Forelimb muscle (tissue), 1 donor: ENCODE data around the gene SDCBP2. TPM values are rescaled to one million over a fixed set of nuclear protein-coding genes. Genes with fewer than 3 reads are reported as not detected.

Source experiments
- DNase-seq: peaks from one replicate; pipeline ENCODE4 v3.0.0-alpha.2; 2013; ENCODE audit warnings: low read depth
- polyA plus RNA-seq: library from polyadenylated mRNA; unstranded; fragments of 120-200 nt; gene quantifications from one replicate; pipeline ENCODE4 v1.2.1, GENCODE V29; 2013; ENCODE audit not compliant: insufficient read length

The SDCBP2 gene
- polyA plus RNA-seq, 1 donor = 1.5 TPM

DNA sequence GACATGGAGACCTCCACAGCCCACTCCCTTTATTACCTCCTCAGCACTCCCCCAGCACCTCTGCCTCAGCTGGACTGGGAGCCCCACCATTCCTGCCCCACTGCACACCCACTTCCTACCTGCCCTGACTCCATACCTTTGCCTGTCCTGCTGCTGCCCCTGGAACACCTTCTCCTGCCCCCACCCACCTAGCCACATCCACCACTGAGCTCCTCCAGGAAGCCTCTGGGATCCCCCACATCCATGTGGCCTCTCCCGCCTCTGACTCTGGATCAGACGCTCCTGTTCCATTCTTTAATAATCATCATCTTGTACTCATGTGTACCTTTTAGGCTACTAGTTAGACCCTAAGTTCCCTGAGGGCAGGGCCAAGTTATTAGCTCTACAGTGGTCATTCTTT lies 2.2 kb upstream of the SDCBP2 start:
- DNase-seq = no peak

DNA sequence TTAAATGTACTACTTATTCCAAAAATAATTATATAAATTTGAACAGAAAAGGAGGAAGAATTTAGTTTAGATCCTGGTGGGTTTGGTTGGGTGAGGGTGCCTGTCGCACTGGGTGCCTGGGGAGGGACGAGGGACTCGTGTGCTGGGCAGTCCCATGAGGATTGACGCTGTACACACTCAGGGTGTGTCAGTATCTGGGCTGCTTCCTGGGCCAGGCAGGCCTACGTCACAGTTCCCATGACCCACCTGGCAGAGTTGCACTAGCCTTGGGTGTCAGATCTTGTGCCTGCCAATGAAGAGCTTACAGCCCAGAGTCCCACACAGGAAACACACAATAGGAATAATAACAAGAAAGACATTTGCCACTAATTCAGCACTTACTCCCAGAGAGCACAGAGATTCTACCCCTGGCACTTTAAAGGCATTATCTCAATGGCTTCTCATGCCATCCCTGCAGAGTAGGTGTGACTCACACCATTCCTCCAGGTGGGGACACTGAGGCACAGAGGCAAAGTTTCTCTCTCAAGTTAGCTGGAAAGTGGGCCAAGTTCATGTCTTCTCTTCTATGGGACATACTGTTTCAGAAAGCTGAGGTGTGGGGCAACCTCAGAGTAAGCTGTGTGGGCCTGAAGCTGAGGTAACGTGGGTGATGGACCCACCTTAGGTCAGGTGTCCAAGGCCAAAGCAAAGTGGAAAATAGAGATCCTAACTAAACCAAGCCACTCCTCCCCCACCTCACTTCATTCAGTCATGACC lies 1.3 kb upstream of the SDCBP2 start:
- no peak for DNase-seq

DNA sequence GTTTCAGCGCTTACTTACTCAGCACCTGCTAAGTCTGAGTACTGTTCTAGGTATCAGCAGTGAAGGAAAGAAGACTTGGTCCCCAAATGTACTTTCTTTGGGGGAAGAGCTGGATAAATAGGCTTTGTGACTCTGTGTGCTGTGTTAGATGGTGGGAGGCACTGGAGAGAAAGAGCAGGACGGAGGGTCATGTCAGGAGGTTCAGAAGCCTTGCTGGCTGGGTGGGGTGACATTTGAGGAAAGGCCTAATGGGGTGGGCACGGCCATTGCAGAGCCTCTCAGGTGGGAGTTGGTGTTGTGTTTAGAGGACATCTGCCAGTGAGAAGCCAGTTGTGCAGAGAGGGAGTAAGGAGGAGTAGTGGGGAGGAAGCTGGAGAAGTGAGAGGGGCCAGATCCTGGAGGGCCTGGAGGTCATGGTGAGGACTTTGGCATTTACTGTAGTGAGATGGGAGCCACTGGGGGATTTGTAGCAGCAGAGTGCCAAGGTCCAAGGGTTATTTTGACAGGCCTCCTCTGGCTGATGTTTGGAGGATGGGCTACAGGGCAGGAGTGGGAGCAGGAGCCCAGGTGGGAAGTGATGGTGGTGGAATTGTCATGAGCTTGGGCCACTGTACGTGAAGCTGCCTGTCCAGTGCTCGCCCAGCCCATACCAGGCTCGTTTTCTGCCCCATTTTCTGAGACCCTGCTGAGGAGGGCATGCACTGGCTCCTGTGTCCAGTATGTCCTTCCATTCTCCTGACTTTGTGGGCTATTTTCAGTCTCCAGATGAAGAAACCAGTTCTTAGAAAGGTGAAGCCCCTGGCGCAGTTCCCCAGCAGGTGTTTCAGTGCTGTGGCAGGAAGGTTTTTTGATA lies 886 bp downstream of the SDCBP2 start:
- no peak for DNase-seq

DNA sequence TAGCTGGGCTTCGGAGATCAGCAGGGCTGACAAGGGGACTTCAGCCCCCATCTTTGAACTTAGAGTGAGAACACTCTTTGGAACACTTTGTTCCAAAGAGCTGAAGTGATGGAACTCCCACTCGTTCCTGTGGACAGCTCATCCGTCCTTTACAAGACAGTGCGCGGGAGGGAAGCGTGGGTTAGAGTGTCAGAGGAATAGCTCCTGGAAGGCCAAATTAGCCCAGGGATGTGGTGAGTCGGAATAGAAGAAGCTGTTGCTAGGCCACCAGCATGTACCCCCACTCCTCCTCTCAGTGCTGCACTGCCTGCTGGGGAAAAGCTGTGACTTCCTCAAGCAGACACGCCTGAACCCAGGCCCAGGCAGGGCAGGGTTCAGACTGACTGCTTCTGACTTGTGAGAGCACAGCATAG lies 1.7 kb downstream of the SDCBP2 start:
- no peak for DNase-seq

DNA sequence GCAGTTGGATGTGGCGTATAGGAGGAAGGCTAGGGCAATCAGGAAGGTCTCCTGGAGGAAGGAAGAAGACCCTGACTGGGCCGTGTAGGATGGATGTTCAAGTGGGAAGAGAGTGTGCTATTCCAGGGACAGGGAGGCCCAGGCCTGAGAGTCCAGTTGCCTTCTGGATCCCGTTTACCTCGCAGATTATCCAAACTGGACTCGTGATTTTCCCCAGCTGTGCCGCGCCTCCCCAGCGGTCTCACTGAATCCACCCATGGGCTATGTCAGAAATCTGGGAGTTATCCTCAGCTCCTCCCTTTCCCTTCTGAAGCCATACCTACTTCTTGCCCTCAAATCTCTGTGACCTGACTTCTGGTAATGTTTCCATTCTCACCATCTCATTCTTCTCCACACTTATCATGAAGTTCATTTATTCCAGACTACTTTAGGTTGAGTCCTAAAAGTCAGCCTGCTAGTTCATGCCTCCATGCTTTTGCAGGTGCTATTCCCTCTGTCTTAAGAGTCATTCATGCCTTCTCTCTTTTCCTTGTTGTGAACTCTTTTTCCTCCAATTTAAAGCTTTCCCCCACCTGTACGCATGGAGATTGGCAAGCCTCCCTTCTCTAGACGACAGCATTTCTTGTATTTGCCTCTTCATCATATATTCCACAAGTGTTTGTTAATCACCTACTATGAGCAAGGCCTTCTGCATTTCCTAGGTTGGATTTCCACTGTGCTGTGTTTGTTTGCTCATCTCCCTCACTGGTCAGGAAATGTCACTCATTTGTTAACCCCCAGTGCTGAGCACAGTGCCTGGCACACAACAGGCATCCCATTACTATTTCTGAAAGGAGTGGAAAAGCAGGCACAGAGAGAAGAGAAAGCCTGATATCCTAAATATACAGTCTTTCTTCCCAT lies 2.7 kb downstream of the SDCBP2 start:
- no peak for DNase-seq

DNA sequence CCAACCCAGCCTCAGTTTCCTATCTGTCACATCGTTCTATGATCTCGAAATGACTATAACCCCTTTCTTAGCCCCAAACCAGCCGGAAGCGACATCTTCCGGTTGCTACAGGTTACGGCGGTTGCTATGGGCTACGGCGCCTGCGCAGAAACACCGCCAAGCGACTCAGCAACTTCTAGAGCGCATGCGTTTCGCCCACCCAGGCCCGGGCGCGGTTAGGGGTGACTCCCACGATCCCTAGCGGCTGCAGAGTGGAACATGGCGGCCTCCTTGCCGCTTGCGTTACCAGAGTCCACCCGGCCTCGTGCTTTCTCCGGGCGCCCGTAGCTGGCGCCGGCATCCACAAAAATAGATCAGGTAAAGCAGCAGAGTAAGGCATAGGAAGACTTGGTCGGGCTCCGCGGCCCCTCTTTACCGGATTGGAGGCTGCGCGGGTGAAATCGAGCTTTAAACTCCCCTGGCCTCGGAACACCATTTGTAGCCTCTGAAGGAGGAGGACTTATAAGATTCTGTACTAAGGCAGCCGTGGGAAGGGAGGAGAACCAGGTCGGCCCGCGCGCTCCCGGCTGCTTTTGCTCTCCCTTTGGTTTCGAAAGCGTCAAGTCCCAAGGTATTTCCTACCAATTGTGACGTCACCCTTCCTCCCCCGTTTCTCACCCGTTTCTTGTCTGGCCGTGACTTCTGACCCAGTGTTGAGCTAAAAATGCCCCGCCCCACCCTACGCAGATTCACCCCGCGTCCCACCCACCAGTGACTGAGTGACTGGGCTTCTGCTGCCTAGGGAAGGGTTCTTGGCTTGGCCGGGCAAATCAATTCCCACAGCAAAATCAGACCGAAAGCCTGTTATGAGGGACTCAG lies 3.5 kb downstream of the SDCBP2 start:
- peak; percentile 91 for DNase-seq

DNA sequence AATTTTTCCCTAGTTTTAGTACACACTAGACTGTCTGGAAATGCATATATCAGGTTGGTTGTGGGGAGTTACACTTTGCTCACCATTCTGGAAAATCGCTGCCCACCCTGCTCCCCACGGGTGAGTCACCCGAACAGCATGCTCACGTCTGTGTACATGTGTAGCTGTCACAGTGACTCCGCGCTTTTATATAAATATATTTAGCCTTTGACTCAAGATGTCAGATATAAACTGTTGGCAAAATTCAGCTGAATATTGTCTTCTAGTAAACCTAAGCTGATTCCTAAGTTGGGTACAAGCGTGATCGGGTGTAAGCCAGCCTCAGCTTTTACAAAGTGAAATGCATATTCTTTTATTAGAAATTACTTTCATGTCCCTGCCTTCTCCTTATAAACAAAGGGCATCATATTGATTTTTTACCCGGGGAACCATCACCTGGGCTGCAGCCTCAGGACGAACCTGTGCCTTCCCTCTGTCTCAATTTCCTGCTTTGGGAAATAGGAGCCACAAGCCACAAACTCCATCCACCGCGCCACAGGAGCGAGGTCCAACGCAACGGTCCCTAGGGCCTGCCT lies 4.3 kb downstream of the SDCBP2 start:
- no peak for DNase-seq

DNA sequence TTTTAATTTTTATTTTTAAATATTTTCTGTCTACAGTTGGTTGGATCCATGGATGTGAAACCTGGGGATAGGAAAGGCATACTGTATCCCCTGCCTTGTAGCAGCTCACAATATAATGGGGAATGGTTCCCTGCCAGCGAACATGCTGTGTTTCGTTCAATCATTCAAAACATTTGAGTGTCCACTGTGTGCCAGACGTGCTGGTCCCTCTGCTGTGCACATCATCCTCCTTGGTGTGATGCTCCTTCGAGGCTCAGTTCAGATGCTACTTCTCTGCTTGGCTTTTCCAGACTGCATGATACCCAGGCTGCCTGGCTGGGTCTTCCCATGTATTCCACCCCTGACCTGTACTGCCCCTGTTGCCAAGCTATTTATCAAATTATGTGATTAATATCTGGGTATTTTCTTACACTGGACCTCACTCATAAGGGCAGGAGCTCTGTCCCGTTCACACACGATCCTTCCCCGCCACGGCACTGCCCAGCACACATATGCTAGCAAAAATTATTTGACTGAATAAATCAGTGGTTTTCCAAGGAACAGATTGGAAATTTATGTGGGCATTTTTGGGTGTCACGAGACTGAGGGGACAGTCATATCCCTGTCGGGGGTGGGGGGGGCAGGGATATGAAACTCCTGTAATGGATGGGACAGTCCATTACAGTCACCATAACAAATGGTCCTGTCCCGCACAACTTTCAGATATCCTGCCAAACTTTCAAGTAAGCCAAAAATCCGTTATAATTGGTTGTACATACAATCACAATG lies 4.9 kb downstream of the SDCBP2 start:
- no peak for DNase-seq

DNA sequence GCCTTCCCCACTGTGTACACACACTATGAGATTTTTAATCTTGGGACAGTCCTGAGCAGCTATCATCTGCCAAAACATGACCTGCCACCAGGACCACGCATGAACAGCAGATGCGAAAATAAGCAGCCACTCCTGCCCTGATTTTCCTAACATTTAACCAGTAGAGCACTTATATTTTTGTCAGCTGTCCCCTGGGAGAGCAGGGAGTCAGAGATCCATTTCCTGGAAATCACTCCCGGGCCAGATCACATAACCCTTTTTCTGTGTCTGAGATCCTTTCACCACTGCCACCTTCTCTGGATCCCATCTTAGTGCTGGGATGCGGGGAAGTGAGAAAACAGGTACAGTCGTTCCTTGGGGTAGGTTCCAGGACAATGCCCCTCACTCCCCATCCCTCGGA lies 5.7 kb downstream of the SDCBP2 start:
- DNase-seq = no peak

DNA sequence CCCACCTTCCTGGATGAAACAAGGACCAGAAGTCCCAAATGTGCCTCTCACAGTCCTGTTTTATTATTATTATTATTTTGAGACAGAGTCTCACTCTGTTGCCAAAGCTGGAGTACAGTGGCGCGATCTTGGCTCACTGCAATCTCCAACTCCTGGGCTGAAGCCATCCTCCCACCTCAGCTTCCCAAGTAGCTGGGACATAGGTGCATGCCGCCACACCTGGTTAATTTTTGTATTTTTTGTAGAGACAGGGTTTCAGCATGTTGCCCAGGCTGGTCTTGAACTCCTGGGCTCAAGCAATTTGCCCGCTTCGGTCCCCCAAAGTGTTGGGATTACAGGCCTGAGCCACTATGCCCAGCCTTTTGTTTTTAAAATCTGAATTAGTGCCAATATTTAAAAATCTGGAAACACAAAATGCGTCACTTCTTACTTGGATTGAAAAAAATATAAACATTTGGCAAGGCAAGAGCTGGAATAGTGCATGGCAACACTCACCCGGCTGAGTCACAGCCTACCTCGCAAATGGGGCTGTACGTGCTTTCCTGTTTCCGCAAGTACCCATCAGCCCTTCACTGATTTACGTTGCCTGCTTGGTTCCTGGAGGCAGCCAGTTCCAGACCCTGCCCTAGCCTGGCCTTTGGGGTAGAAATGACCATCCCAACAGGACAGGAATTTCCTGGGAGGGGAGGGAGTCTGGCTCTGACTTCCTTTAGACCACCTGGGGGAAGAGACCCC lies 6.3 kb downstream of the SDCBP2 start:
- DNase-seq = no peak

DNA sequence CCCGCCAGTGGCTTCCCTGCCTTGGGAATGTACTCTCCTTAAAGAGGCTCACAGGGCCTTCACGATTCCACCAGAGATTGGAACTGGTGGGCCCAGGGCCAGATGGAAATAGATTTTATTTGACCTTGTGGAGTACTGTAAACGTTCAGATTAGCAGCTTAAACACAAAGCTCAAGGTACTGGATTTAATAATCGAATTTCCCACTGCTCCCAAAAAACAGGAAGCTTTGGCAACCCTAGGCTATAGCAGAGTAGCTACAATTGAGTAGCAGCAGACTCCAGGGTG lies 7.3 kb downstream of the SDCBP2 start:
- DNase-seq = no peak

DNA sequence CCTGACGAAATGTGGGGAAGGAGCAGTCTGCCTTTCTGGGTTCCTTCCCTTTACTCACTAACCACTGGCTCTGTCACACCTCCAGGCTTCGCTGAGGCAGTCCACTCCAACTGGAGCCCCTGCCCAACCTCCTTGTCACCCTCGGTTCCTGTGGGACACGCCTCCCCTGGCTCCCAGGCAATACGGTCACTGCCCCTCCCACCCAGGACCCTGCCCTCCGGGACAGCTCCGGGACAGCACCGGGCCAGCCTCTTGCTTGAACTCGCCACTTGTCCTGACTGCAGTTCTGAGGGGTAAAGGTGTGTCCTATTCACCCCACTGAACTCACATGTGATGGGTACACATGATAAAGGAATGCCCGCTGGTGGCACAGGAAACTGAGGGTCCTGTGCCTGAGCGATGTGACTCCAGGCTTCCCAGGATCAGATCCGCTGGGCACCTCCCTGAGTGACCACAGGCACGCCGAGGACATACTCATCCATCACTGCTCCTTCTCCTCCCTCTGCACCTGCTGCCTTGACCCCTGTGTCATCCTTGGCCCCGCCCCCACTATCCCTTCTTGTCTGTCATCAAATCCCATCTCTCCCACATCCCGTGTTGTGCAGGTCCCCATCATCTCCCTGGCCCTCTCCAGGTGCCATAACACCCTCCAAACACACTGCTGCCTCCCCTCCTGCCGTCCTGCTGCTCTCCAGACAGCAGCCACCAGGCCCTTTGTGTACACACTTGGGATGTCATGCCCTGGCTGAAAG lies 7.9 kb downstream of the SDCBP2 start:
- DNase-seq = no peak

DNA sequence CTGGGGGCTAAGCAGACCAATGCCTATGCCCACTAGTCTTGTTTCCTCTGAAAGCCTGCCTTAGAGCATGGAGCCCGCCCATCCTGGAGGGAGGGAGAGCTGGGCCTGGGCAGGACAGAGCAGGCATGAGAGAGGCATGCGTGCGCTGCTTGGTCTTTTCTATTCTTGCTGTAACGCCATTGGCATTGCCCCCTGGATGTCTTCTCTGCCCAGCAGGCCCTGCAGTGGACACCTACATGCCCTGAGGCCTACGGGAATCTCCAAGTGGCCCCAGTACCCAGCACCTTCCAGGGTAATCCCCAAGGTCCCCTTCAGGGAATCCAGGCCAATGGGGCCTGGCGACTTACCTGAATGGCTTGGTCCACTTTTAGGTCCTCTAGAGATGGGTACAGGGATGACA lies 8.9 kb downstream of the SDCBP2 start:
- no peak for DNase-seq

DNA sequence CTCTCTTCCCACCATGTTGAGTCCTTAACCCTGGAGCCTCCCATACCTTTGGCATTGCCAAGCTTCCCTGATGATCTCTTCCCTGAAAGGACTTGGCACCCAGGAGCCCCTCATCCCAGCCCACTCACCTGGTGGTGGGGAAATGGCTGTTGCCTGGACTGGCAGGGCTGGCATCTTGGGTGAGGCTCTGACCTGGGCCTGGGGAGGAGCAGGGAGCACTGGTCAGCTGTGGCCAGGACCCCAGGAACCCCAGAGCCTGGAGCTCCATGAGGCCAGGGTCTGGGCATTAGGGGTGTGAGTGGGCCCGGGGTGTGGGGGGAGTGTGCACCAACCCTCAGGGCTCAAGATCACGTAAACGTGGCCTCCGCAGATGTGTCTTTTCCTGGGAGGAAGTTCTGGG lies 9.5 kb downstream of the SDCBP2 start:
- DNase-seq = no peak

DNA sequence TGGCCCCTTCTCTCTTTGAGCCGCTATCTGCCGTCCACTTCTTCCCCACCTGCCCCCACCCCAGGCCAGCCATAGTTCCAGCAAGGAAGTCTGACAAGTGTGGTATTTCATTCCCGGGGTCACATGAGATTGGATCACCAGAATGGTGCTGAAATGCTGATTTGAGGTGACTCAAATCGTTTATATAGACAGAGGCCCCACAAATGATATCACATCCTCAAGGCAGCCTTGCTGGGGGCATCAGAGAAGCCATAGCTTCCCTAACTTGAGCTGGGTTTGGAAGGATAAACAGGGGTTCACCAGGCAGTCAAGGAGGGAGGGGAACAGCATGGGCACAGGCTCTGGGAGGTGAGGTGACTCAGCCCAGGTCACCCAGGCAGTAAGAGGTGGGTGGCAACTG lies 9.9 kb downstream of the SDCBP2 start:
- no peak for DNase-seq

DNA sequence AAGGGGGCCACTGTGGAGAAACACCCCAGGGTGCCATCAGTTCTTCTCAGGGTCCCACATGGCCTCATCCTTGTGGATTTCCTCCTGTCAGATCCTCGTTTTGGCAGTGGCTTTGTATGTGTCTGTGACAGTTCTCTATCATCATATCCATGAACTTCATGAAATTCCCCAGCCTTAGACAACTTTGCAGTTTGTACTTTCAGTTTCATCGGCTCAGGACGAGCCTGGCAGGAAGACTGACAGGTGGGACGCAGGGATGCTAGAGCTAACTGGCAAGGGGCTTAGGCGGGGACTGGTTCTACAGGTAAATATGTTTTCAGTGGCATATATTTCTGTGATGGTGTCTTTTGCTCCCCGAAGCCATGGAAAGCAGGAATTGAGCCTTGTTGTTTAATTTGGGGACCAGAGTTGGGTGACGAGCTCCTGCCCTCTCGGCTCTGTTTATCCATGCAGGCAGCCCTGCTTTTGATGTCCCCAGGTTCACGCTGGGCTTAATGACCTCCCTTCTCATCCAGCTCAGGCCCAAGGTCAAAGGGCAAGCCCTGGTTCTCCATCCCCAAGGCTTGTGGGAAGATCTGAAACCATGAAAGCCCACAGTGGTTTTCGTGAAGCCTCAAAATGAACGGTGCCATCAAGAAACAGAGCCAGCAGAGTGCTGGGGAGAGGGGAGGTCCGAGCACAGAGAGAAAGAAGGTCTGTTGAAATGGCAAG lies 11.2 kb downstream of the SDCBP2 start:
- no peak for DNase-seq

DNA sequence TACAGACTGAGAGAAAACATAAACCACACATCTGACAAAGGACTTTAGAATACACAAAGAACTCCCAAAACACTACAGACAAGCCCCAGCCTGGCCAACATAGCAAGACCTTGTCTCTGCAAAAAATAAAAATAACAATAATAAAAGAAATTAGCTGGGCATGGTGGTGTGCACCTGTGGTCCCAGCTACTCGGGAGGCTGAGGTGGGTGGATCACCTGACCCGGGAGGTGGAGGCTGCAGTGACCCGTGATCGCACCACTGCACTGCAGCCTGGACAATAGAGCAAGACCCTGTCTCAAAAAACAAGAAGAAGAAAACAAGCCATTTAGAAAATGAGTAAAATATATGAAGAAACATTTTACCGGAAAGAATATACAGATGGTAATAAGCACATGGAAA lies 13.1 kb downstream of the SDCBP2 start:
- no peak for DNase-seq
